ENCODE data around the gene UBL4A. TPM values are rescaled to one million over a fixed set of nuclear protein-coding genes. Genes with fewer than 3 reads are reported as not detected.

UBL4A gene
- polyA plus RNA-seq (2013): 19.5 TPM

DNA sequence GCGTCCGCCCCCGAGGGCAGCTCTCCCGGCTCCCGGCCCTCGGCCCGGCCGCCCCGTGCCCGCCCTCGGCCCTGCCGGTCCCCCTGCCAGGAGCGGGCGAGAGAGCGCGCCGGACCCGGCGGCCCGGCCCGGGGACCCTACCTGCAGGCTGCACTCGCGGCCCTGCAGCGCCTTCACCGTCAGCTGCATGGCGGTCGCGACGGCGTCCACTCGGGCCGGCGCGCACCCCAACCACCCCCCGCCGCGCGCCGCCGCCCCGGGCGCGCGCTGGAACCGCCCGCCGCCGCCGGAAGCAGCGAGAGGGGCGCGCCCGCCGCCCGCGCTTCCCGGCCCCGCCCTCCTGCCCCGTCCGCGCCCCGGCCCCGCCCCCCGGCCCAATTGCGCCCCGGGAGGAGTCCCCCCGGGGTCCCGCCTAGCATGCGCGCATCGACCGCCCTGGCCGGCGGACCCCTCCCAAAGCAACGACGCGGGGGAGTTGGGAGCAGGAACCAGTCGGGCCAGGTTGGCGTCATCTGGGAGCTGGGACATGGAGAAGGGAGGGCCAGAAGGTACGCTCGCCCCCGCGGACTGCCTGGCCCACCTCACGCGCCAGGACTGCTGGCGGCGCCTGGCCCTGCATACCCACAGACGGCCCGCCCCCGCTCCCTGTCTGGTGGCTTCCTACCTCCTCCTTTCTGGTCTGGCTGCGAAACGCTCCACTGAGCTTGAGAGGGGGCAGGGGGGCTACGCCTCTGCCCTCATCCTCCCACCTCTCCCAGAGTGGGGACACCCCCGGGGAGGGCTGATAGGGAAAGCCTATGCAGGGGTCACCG is at the start of gene UBL4A:
UBL4A (minus strand) TSS at position 220 of the 812 bp plus-strand sequence; CDS start at position 189, 31 bp downstream.
- ChIA-PET CTCF (interaction anchor here (1.4 kb wide), 2 partner anchors 10 to 77 kb away, joined by 3 to 7 read pairs; partner anchors contain the start of gene DNASE1L1), POLR2A (interaction anchor here (1.3 kb wide), 1 partner anchor 40 kb away, joined by 4 read pairs; no protein-coding TSS in a partner anchor)
- Histone ChIP-seq H3K9me3 (ENCODE audit: control extremely low read depth in 1 of 5, control insufficient read depth in 4 of 5, insufficient read depth in 2 of 5, low read depth in 1 of 5, low read length in 4 of 5) (peaks cover 0 to 3% (median 0%) of the 10 kb centered on the region in 5 experiments), H3K4me3 (ENCODE audit: control insufficient read depth in 1 of 7, extremely low read depth in 1 of 7, insufficient read depth in 4 of 7, low read depth in 2 of 7, low read length in 6 of 7) (peak within 1 kb of the TSS; percentile 42 to 76 (median 66)), H3K27ac (ENCODE audit: insufficient read depth in 1 of 2, low read depth in 1 of 2, low read length in 2 of 2, poor library complexity in 1 of 2, severe bottlenecking in 2 of 2) (peak within 1 kb of the TSS in 1 of 2 experiments; percentile 66), H3K36me3 (ENCODE audit: control insufficient read depth in 4 of 4, insufficient read depth in 4 of 4, low read length in 3 of 4) (peaks cover 0 to 23% (median 10%) of the 10 kb centered on the region in 4 experiments), H3K27me3 (replicated peaks in 2 of 5; ENCODE audit: control insufficient read depth in 4 of 5, insufficient read depth in 5 of 5, low read length in 4 of 5) (peaks cover 0 to 9% (median 0%) of the 10 kb centered on the region in 5 experiments), H3K4me1 (ENCODE audit: control extremely low read depth in 1 of 4, control insufficient read depth in 4 of 4, insufficient read depth in 4 of 4, low read length in 3 of 4) (peaks cover 0 to 36% (median 27%) of the 10 kb centered on the region in 4 experiments)
- 36% methylated on average over 75 of the region's 95 CpGs for WGBS (ENCODE audit: insufficient coverage)
- DNase-seq: peak; percentile 36 to 77 (median 65)

DNA sequence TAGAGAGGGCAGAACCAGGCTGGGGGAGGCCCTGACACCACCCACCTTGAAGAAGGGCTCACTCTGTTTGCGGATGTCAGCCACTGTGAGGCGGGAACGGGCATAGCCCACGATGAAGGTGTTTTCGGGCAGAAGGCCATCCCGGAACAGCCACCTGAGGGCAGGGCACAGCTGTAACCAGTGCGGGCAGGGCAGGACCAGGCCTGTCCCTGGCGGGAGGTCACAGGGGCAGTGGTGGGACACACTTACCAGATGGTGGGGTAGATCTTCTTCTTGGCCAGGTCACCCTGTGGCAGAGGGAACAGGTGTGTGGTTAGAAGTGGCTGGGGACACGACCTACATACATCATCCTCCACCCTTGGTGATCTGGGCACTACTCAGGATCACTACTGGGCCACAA is 49.5 kb upstream of the UBL4A start:
- POLR2A ChIA-PET: no interaction called here
- WGBS (ENCODE audit: insufficient coverage): 84% methylated on average over 9 of the region's 9 CpGs
- H3K27me3 ChIP-seq (replicated peaks in 2 of 5; ENCODE audit: control insufficient read depth in 4 of 5, insufficient read depth in 5 of 5, low read length in 4 of 5): peaks cover 0 to 4% (median 0%) of the 10 kb centered on the region in 5 experiments
- H3K4me1 ChIP-seq (ENCODE audit: control extremely low read depth in 1 of 4, control insufficient read depth in 4 of 4, insufficient read depth in 4 of 4, low read length in 3 of 4): peaks cover 0 to 12% (median 5%) of the 10 kb centered on the region in 4 experiments
- no peak for DNase-seq
- CTCF ChIA-PET: interaction anchor here (0.7 to 2.8 kb wide), 4 partner anchors 46 to 231 kb away, joined by 3 to 19 read pairs (median 3); partner anchors contain the start of gene FLNA
- no peak overlapping the region for H3K4me3 ChIP-seq (ENCODE audit: control insufficient read depth in 1 of 7, extremely low read depth in 1 of 7, insufficient read depth in 4 of 7, low read depth in 2 of 7, low read length in 6 of 7)
- H3K36me3 ChIP-seq (ENCODE audit: control insufficient read depth in 4 of 4, insufficient read depth in 4 of 4, low read length in 3 of 4): peaks cover 0 to 38% (median 22%) of the 10 kb centered on the region in 4 experiments
- H3K9me3 ChIP-seq (ENCODE audit: control extremely low read depth in 1 of 5, control insufficient read depth in 4 of 5, insufficient read depth in 2 of 5, low read depth in 1 of 5, low read length in 4 of 5): no peaks in the 10 kb centered on the region
- H3K27ac ChIP-seq (ENCODE audit: insufficient read depth in 1 of 2, low read depth in 1 of 2, low read length in 2 of 2, poor library complexity in 1 of 2, severe bottlenecking in 2 of 2): no peak overlapping the region

GRCh38 chrX:154534526-154535322 is 48.3 kb upstream of the UBL4A start:
- DNase-seq: peak; percentile 73 to 93 (median 89)
- H3K4me3 ChIP-seq (ENCODE audit: control insufficient read depth in 1 of 7, extremely low read depth in 1 of 7, insufficient read depth in 4 of 7, low read depth in 2 of 7, low read length in 6 of 7): no peak overlapping the region
- CTCF ChIA-PET: interaction anchor here (0.7 to 2.8 kb wide), 8 partner anchors 11 to 230 kb away, joined by 3 to 19 read pairs (median 3); partner anchors contain the start of gene FLNA
- peaks cover 0 to 4% (median 0%) of the 10 kb centered on the region in 4 experiments for H3K4me1 ChIP-seq (ENCODE audit: control extremely low read depth in 1 of 4, control insufficient read depth in 4 of 4, insufficient read depth in 4 of 4, low read length in 3 of 4)
- no peak overlapping the region for H3K27ac ChIP-seq (ENCODE audit: insufficient read depth in 1 of 2, low read depth in 1 of 2, low read length in 2 of 2, poor library complexity in 1 of 2, severe bottlenecking in 2 of 2)
- peaks cover 0 to 44% (median 24%) of the 10 kb centered on the region in 4 experiments for H3K36me3 ChIP-seq (ENCODE audit: control insufficient read depth in 4 of 4, insufficient read depth in 4 of 4, low read length in 3 of 4)
- POLR2A ChIA-PET: no interaction called here
- peaks cover 0 to 4% (median 0%) of the 10 kb centered on the region in 5 experiments for H3K27me3 ChIP-seq (replicated peaks in 2 of 5; ENCODE audit: control insufficient read depth in 4 of 5, insufficient read depth in 5 of 5, low read length in 4 of 5)
- 38% methylated on average over 34 of the region's 34 CpGs for WGBS (ENCODE audit: insufficient coverage)
- no peaks in the 10 kb centered on the region for H3K9me3 ChIP-seq (ENCODE audit: control extremely low read depth in 1 of 5, control insufficient read depth in 4 of 5, insufficient read depth in 2 of 5, low read depth in 1 of 5, low read length in 4 of 5)

- WGBS (ENCODE audit: insufficient coverage): 92% methylated on average over 19 of the region's 23 CpGs
- CTCF ChIA-PET: interaction anchor here (1.0 to 1.8 kb wide), 4 partner anchors 16 to 157 kb away, joined by 3 to 5 read pairs (median 3); no protein-coding TSS in a partner anchor
Measured at GRCh38 chrX:154532690-154533089, 46.3 kb upstream of the UBL4A start.

GRCh38 chrX:154531626-154532025 is 45.2 kb upstream of the UBL4A start:
- Histone ChIP-seq H3K9me3 (ENCODE audit: control extremely low read depth in 1 of 5, control insufficient read depth in 4 of 5, insufficient read depth in 2 of 5, low read depth in 1 of 5, low read length in 4 of 5) (no peaks in the 10 kb centered on the region), H3K4me1 (ENCODE audit: control extremely low read depth in 1 of 4, control insufficient read depth in 4 of 4, insufficient read depth in 4 of 4, low read length in 3 of 4) (peaks cover 0 to 11% (median 8%) of the 10 kb centered on the region in 4 experiments), H3K27ac (ENCODE audit: insufficient read depth in 1 of 2, low read depth in 1 of 2, low read length in 2 of 2, poor library complexity in 1 of 2, severe bottlenecking in 2 of 2) (no peak overlapping the region), H3K4me3 (ENCODE audit: control insufficient read depth in 1 of 7, extremely low read depth in 1 of 7, insufficient read depth in 4 of 7, low read depth in 2 of 7, low read length in 6 of 7) (no peak overlapping the region), H3K36me3 (ENCODE audit: control insufficient read depth in 4 of 4, insufficient read depth in 4 of 4, low read length in 3 of 4) (peaks cover 0 to 44% (median 24%) of the 10 kb centered on the region in 4 experiments), H3K27me3 (replicated peaks in 2 of 5; ENCODE audit: control insufficient read depth in 4 of 5, insufficient read depth in 5 of 5, low read length in 4 of 5) (peaks cover 0 to 13% (median 0%) of the 10 kb centered on the region in 5 experiments)
- ChIA-PET POLR2A (interaction anchor here (0.6 to 0.7 kb wide), 2 partner anchors 118 to 135 kb away, joined by 3 read pairs; no protein-coding TSS in a partner anchor), CTCF (interaction anchor here (1.1 to 1.8 kb wide), 3 partner anchors 10 to 40 kb away, joined by 3 to 5 read pairs (median 4); no protein-coding TSS in a partner anchor)
- DNase-seq: no peak
- WGBS (ENCODE audit: insufficient coverage): 80% methylated on average over 12 of the region's 16 CpGs

More at GRCh38 chrX:154532690-154533089, 46.3 kb upstream of the UBL4A start:
- Histone ChIP-seq H3K27ac (ENCODE audit: insufficient read depth in 1 of 2, low read depth in 1 of 2, low read length in 2 of 2, poor library complexity in 1 of 2, severe bottlenecking in 2 of 2) (no peak overlapping the region), H3K27me3 (replicated peaks in 2 of 5; ENCODE audit: control insufficient read depth in 4 of 5, insufficient read depth in 5 of 5, low read length in 4 of 5) (peaks cover 0 to 4% (median 0%) of the 10 kb centered on the region in 5 experiments), H3K4me3 (ENCODE audit: control insufficient read depth in 1 of 7, extremely low read depth in 1 of 7, insufficient read depth in 4 of 7, low read depth in 2 of 7, low read length in 6 of 7) (no peak overlapping the region), H3K4me1 (ENCODE audit: control extremely low read depth in 1 of 4, control insufficient read depth in 4 of 4, insufficient read depth in 4 of 4, low read length in 3 of 4) (peaks cover 0 to 4% (median 0%) of the 10 kb centered on the region in 4 experiments), H3K9me3 (ENCODE audit: control extremely low read depth in 1 of 5, control insufficient read depth in 4 of 5, insufficient read depth in 2 of 5, low read depth in 1 of 5, low read length in 4 of 5) (no peaks in the 10 kb centered on the region), H3K36me3 (ENCODE audit: control insufficient read depth in 4 of 4, insufficient read depth in 4 of 4, low read length in 3 of 4) (peaks cover 0 to 44% (median 24%) of the 10 kb centered on the region in 4 experiments)
- DNase-seq: no peak
- POLR2A ChIA-PET: no interaction called here

DNA sequence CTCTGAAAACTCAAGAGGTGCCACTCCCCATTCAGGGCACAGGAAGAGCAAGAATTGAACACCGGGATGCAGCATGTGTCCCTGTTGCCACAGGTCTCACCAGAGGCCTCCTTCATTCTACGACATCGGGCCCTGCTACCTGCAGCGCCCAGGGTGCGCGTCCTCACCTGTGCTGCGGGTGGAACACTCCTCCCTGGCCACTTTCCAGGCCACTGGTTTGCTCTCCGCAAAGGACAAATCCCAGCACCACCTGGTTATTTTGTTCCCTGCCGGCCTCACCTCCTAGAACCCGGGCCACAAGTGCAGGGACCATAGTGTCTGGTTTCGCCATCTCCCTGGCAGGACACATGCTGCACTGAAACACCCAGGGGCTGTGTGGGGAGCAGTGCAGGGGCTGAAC is 43.9 kb upstream of the UBL4A start:
- Histone ChIP-seq H3K27ac (ENCODE audit: insufficient read depth in 1 of 2, low read depth in 1 of 2, low read length in 2 of 2, poor library complexity in 1 of 2, severe bottlenecking in 2 of 2) (no peak overlapping the region), H3K27me3 (replicated peaks in 2 of 5; ENCODE audit: control insufficient read depth in 4 of 5, insufficient read depth in 5 of 5, low read length in 4 of 5) (peaks cover 0 to 13% (median 0%) of the 10 kb centered on the region in 5 experiments), H3K4me1 (ENCODE audit: control extremely low read depth in 1 of 4, control insufficient read depth in 4 of 4, insufficient read depth in 4 of 4, low read length in 3 of 4) (peaks cover 0 to 14% (median 9%) of the 10 kb centered on the region in 4 experiments), H3K9me3 (ENCODE audit: control extremely low read depth in 1 of 5, control insufficient read depth in 4 of 5, insufficient read depth in 2 of 5, low read depth in 1 of 5, low read length in 4 of 5) (no peaks in the 10 kb centered on the region), H3K36me3 (ENCODE audit: control insufficient read depth in 4 of 4, insufficient read depth in 4 of 4, low read length in 3 of 4) (peaks cover 0 to 40% (median 20%) of the 10 kb centered on the region in 4 experiments), H3K4me3 (ENCODE audit: control insufficient read depth in 1 of 7, extremely low read depth in 1 of 7, insufficient read depth in 4 of 7, low read depth in 2 of 7, low read length in 6 of 7) (no peak overlapping the region)
- POLR2A ChIA-PET: no interaction called here
- 94% methylated on average over 11 of the region's 11 CpGs for WGBS (ENCODE audit: insufficient coverage)
- CTCF ChIA-PET: interaction anchor here (1.1 to 1.2 kb wide), 2 partner anchors 43 to 45 kb away, joined by 3 read pairs; no protein-coding TSS in a partner anchor
- no peak for DNase-seq
